Measurements from ENCODE around the gene EXOC4.

Gene EXOC4

DNA sequence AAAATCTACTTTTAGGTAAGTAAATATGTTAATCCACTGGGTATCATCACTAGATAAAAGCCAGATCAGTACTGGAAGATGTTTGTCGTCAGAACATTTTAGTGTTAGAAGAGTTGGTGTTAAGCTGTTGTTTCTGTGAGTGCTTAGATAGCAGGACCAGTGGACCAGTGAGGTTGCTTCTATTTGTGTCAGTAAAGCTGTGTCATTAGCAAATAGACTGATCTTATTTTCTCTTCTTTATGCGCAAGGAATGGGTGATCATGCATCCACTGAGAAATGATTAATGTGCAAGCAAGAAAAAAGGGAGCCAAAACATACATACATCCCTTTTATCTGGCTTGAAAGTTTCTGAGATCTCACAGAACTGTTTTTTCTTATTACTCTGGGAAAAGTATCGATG is 42.6 kb downstream of the EXOC4 start:
- 0 out of 2 replicates have a peak, but pooled peaks cover 6% of the 10 kb centered on the region for H3K4me1 ChIP-seq (ENCODE audit: control insufficient read depth, insufficient read depth, low read length)
- peaks cover 3 to 9% of the 10 kb centered on the region in 2 experiments for H3K36me3 ChIP-seq (ENCODE audit: control insufficient read depth in 2 of 2, insufficient read depth in 1 of 2, low read length in 2 of 2)
- CTCF ChIA-PET: interaction anchor here (0.5 to 0.6 kb wide), 2 partner anchors 14 to 16 kb away, joined by 3 read pairs; no protein-coding TSS in a partner anchor
- H3K9me3 ChIP-seq (ENCODE audit: control insufficient read depth, insufficient read depth, low read depth, low read length): no peaks in the 10 kb centered on the region
- H3K4me3 ChIP-seq (ENCODE audit: low read depth, low read length): no peak overlapping the region
- POLR2A ChIA-PET: no interaction called here
- TF ChIP-seq ZNF175 (tag by site-specific recombination; IDR thresholded peaks at IDR 0.05) (no peak), ZNF510 (tag by site-specific recombination; IDR thresholded peaks at IDR 0.05; ENCODE audit: insufficient replicate concordance) (no peak), PRDM1 (tag by site-specific recombination; IDR thresholded peaks at IDR 0.05) (no peak)
- TF ChIP-seq, protein P1, sequence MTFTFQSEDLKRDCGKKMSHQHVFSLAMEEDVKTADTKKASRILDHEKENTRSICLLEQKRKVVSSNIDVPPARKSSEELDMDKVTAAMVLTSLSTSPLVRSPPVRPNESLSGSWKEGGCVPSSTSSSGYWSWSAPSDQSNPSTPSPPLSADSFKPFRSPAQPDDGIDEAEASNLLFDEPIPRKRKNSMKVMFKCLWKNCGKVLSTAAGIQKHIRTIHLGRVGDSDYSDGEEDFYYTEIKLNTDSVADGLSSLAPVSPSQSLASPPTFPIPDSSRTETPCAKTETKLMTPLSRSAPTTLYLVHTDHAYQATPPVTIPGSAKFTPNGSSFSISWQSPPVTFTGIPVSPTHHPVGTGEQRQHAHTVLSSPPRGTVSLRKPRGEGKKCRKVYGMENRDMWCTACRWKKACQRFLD (tag by site-specific recombination; IDR thresholded peaks at IDR 0.05): no peak
- no peak overlapping the region for H3K27ac ChIP-seq (ENCODE audit: extremely low read depth, low read depth, low read length)

- Histone ChIP-seq H3K4me1 (ENCODE audit: control insufficient read depth, insufficient read depth, low read length) (peaks cover 17% of the 10 kb centered on the region), H3K9me3 (ENCODE audit: control insufficient read depth, insufficient read depth, low read depth, low read length) (no peaks in the 10 kb centered on the region), H3K36me3 (ENCODE audit: control insufficient read depth in 2 of 2, insufficient read depth in 1 of 2, low read length in 2 of 2) (no peaks in the 10 kb centered on the region), H3K4me3 (ENCODE audit: low read depth, low read length) (no peak overlapping the region), H3K27ac (ENCODE audit: extremely low read depth, low read depth, low read length) (no peak overlapping the region)
- no peak for TF ChIP-seq ZBTB11 (tag by site-specific recombination; conservative IDR thresholded peaks at IDR 0.05; ENCODE audit: low read depth)
- no peak for TF ChIP-seq KLF9 (tag by site-specific recombination; IDR thresholded peaks at IDR 0.05; ENCODE audit: low read depth)
- no peak for TF ChIP-seq ZNF416 (tag by site-specific recombination; IDR thresholded peaks at IDR 0.05)
- TF ChIP-seq KLF1 (tag by site-specific recombination; IDR thresholded peaks at IDR 0.05): no peak
- TF ChIP-seq, protein P2, sequence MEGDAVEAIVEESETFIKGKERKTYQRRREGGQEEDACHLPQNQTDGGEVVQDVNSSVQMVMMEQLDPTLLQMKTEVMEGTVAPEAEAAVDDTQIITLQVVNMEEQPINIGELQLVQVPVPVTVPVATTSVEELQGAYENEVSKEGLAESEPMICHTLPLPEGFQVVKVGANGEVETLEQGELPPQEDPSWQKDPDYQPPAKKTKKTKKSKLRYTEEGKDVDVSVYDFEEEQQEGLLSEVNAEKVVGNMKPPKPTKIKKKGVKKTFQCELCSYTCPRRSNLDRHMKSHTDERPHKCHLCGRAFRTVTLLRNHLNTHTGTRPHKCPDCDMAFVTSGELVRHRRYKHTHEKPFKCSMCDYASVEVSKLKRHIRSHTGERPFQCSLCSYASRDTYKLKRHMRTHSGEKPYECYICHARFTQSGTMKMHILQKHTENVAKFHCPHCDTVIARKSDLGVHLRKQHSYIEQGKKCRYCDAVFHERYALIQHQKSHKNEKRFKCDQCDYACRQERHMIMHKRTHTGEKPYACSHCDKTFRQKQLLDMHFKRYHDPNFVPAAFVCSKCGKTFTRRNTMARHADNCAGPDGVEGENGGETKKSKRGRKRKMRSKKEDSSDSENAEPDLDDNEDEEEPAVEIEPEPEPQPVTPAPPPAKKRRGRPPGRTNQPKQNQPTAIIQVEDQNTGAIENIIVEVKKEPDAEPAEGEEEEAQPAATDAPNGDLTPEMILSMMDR (tag by site-specific recombination; IDR thresholded peaks at IDR 0.05): no peak
- TF ChIP-seq ZBTB20 (tag by site-specific recombination; IDR thresholded peaks at IDR 0.05): no peak
- peak; percentile 91 for TF ChIP-seq ZNF664 (tag by site-specific recombination; IDR thresholded peaks at IDR 0.05)
- CTCF ChIA-PET: interaction anchor here (0.5 to 0.6 kb wide), 2 partner anchors 36 to 54 kb away, joined by 3 read pairs; no protein-coding TSS in a partner anchor
- POLR2A ChIA-PET: no interaction called here
Observed at GRCh38 chr7:133297093-133297492, 44.2 kb downstream of the EXOC4 start.

DNA sequence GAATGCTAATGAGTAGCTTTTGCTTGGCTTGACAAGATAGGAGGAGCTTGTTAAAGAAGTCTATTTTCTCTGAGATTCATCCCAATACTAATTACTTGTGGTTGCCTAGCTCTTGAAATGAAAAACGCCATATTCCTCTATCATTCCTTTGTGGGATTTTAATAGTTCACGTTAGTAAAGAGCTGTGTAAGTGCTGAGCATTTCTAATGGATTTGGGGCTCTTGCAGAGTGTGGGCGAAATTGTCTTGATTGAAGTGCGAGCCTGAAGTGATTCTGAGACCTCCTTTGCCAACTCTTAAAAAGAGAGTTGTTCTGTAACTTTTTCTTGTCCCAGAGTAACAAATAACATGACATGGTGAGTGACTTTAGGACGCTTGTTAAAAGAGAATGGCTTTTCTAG is 45.2 kb downstream of the EXOC4 start:
- peak; percentile 100 for TF ChIP-seq ZFP37 (tag by site-specific recombination; IDR thresholded peaks at IDR 0.05)
- TF ChIP-seq, protein P2 (tag by site-specific recombination; IDR thresholded peaks at IDR 0.05): no peak
- ChIA-PET CTCF (no interaction called here), POLR2A (no interaction called here)
- Histone ChIP-seq H3K27ac (ENCODE audit: extremely low read depth, low read depth, low read length) (no peak overlapping the region), H3K36me3 (ENCODE audit: control insufficient read depth in 2 of 2, insufficient read depth in 1 of 2, low read length in 2 of 2) (no peaks in the 10 kb centered on the region), H3K9me3 (ENCODE audit: control insufficient read depth, insufficient read depth, low read depth, low read length) (no peaks in the 10 kb centered on the region), H3K4me1 (ENCODE audit: control insufficient read depth, insufficient read depth, low read length) (peaks cover 17% of the 10 kb centered on the region), H3K4me3 (ENCODE audit: low read depth, low read length) (no peak overlapping the region)
